MM.1S (cell line): Measurements from ENCODE around the gene COX14.

Experiments used
- DNase-seq: peaks from one replicate; pipeline ENCODE4 v3.0.0-alpha.2; 2015
- H2AFZ ChIP-seq: fragments of 300-600 bp; sonication (generic); 2 replicates; pipeline ENCODE4 v1.6.0; 2016; ENCODE audit warnings: antibody characterized with exemption, low read length
- H3F3A ChIP-seq: fragments of 300-600 bp; sonication (generic); 2 replicates; pipeline ENCODE4 v1.6.1; 2016; ENCODE audit warnings: mild to moderate bottlenecking, antibody characterized with exemption, low read length, moderate library complexity, mixed read lengths; ENCODE audit not compliant: insufficient read depth
- H3K27ac ChIP-seq: fragments of 300-600 bp; sonication (generic); 2 replicates; pipeline ENCODE4 v1.5.1; 2016; ENCODE audit warnings: mild to moderate bottlenecking, low read length
- H3K27me3 ChIP-seq: fragments of 300-600 bp; sonication (generic); replicated peaks from 2 replicates; pipeline ENCODE4 v1.6.0; 2016; ENCODE audit warnings: low read length; ENCODE audit not compliant: insufficient read depth
- H3K36me3 ChIP-seq: fragments of 300-600 bp; sonication (generic); replicated peaks from 2 replicates; pipeline ENCODE4 v1.6.1; 2016; ENCODE audit warnings: mild to moderate bottlenecking, low read length, mixed read lengths; ENCODE audit not compliant: insufficient read depth
- H3K4me1 ChIP-seq: fragments of 300-600 bp; sonication (generic); 2 replicates; pipeline ENCODE4 v1.6.1; 2016; ENCODE audit warnings: low read length, mixed read lengths
- H3K4me2 ChIP-seq: fragments of 300-600 bp; sonication (generic); 2 replicates; pipeline ENCODE4 v1.6.0; 2016; ENCODE audit warnings: low read depth, low read length
- H3K4me3 ChIP-seq: fragments of 300-600 bp; sonication (generic); 2 replicates; pipeline ENCODE4 v1.5.1; 2016; ENCODE audit warnings: low read length, mixed read lengths
- H3K79me2 ChIP-seq: fragments of 300-600 bp; sonication (generic); 2 replicates; pipeline ENCODE4 v1.6.1; 2016; ENCODE audit warnings: mixed run types, low read length, mixed read lengths
- H3K9ac ChIP-seq: fragments of 300-600 bp; sonication (generic); 2 replicates; pipeline ENCODE4 v1.6.1; 2016; ENCODE audit warnings: low read length, mixed read lengths
- H3K9me2 ChIP-seq: fragments of 300-600 bp; sonication (generic); replicated peaks from 2 replicates; pipeline ENCODE4 v1.6.1; 2016; ENCODE audit warnings: mild to moderate bottlenecking, low read length, mixed read lengths; ENCODE audit not compliant: insufficient read depth
- H3K9me3 ChIP-seq: fragments of 300-600 bp; sonication (generic); replicated peaks from 2 replicates; pipeline ENCODE4 v1.6.1; 2016; ENCODE audit warnings: mild to moderate bottlenecking, low read length, mixed read lengths; ENCODE audit not compliant: insufficient read depth
- H4K20me1 ChIP-seq: fragments of 300-600 bp; sonication (generic); 2 replicates; pipeline ENCODE4 v1.6.1; 2016; ENCODE audit warnings: mild to moderate bottlenecking, low read length, moderate library complexity, mixed read lengths; ENCODE audit not compliant: insufficient read depth
- EZH2 ChIP-seq: fragments of 300-600 bp; sonication (generic); optimal IDR thresholded peaks from 2 replicates; pipeline ENCODE3; 2017; ENCODE audit warnings: low read depth, mild to moderate bottlenecking, antibody characterized with exemption, low read length, mixed read lengths
- EZH2phosphoT487 ChIP-seq: fragments of 300-600 bp; sonication (generic); IDR thresholded peaks from 2 replicates; pipeline ENCODE4 v1.6.1; 2018; ENCODE audit warnings: antibody characterized with exemption, low read length
- TF ChIP-seq, protein P1 (sequence below): fragments of 300-600 bp; sonication (generic); IDR thresholded peaks from 2 replicates; pipeline ENCODE4 v1.5.1; 2016; ENCODE audit warnings: antibody characterized with exemption, low read length, mixed read lengths

Gene COX14

DNA sequence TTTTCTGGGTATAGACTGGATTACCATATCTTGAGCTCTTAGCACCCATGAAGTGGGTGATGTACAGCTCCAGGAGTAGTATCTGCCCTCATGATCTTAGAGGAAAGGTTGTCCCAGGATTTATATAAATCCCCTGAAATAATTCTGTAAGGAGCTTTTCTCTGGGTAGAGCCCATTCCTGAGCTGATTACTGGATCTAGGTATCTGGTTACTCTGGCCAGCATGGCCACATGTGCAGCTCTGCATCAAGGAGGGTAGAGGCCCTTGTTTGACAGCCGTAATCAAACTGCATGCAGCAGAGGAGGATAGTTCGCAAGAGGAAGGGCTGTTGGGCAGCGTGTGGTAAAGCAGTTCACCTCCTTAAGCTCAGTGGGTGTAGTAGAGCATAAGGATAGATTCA is 8.5 kb downstream of the COX14 start:
- Histone ChIP-seq H3K36me3 (no peaks in the 10 kb centered on the region), H3K27ac (no peak overlapping the region), H3K27me3 (no peaks in the 10 kb centered on the region), H3K79me2 (peaks cover 47% of the 10 kb centered on the region), H2AFZ (no peak overlapping the region), H4K20me1 (no peaks in the 10 kb centered on the region), H3F3A (no peaks in the 10 kb centered on the region), H3K9me2 (no peaks in the 10 kb centered on the region), H3K4me1 (0 out of 2 replicates have a peak, but pooled peaks cover 4% of the 10 kb centered on the region), H3K4me2 (no peak overlapping the region), H3K4me3 (no peak overlapping the region), H3K9ac (no peak overlapping the region), H3K9me3 (no peaks in the 10 kb centered on the region)
- no peak for DNase-seq
- TF ChIP-seq EZH2phosphoT487 (no peak), EZH2 (no peak)
- TF ChIP-seq, protein P1, sequence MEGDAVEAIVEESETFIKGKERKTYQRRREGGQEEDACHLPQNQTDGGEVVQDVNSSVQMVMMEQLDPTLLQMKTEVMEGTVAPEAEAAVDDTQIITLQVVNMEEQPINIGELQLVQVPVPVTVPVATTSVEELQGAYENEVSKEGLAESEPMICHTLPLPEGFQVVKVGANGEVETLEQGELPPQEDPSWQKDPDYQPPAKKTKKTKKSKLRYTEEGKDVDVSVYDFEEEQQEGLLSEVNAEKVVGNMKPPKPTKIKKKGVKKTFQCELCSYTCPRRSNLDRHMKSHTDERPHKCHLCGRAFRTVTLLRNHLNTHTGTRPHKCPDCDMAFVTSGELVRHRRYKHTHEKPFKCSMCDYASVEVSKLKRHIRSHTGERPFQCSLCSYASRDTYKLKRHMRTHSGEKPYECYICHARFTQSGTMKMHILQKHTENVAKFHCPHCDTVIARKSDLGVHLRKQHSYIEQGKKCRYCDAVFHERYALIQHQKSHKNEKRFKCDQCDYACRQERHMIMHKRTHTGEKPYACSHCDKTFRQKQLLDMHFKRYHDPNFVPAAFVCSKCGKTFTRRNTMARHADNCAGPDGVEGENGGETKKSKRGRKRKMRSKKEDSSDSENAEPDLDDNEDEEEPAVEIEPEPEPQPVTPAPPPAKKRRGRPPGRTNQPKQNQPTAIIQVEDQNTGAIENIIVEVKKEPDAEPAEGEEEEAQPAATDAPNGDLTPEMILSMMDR: no peak

DNA sequence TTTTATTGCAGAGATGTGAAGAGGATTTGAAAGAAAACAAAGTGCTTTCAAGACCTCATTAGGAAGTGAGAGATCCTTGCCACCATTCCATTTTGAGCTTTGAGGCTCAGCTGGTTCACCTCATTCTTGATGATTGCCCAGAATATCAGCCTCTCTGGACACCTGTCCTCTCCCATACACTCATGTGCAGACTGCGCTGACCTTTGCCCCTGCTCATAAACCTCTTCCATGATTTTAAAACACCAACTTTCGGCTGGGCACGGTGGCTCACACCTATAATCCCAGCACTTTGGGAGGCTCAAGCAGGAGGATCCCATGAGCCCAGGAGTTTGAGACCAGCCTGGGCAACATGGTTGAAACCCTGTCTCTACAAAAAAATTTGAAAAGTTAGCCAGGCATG is 8.9 kb downstream of the COX14 start:
- Histone ChIP-seq H3K27ac (no peak overlapping the region), H3F3A (no peaks in the 10 kb centered on the region), H3K9me2 (no peaks in the 10 kb centered on the region), H3K27me3 (no peaks in the 10 kb centered on the region), H3K4me3 (no peak overlapping the region), H3K9ac (no peak overlapping the region), H3K9me3 (no peaks in the 10 kb centered on the region), H2AFZ (no peak overlapping the region), H3K79me2 (peaks cover 43% of the 10 kb centered on the region), H4K20me1 (no peaks in the 10 kb centered on the region), H3K4me2 (no peak overlapping the region), H3K4me1 (0 out of 2 replicates have a peak, but pooled peaks cover 4% of the 10 kb centered on the region), H3K36me3 (no peaks in the 10 kb centered on the region)
- TF ChIP-seq, protein P1: no peak
- TF ChIP-seq EZH2phosphoT487: no peak
- no peak for TF ChIP-seq EZH2
- DNase-seq: no peak

DNA sequence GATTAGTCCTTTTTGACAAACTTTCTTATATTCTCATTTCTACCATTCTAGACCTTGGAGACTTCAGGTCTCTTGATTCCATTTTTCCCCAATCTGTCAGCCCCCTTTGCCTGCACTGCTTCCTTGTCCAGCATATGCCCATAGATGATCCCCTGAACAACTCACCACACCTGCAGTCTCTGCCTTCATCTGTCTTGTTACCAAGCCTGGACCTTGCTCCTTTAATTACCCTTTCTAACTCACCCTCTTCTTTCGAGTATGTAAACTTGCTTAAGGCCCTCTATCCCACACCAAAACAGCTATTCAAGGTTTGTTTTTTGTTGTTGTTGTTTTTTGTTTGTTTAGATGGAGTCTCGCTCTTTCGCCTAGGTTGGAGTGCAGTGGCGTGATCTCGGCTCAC is 9.6 kb downstream of the COX14 start:
- DNase-seq: no peak
- no peak overlapping the region for H3K4me3 ChIP-seq
- H3K36me3 ChIP-seq: no peaks in the 10 kb centered on the region
- H3K9me3 ChIP-seq: no peaks in the 10 kb centered on the region
- H3K9ac ChIP-seq: no peak overlapping the region
- peaks cover 36% of the 10 kb centered on the region for H3K79me2 ChIP-seq
- H3K4me2 ChIP-seq: no peak overlapping the region
- no peak overlapping the region for H2AFZ ChIP-seq
- no peak overlapping the region for H3K27ac ChIP-seq
- H4K20me1 ChIP-seq: no peaks in the 10 kb centered on the region
- H3K4me1 ChIP-seq: 0 out of 2 replicates have a peak, but pooled peaks cover 4% of the 10 kb centered on the region
- TF ChIP-seq EZH2 (no peak), EZH2phosphoT487 (no peak)
- TF ChIP-seq, protein P1: no peak
- H3K27me3 ChIP-seq: no peaks in the 10 kb centered on the region
- no peaks in the 10 kb centered on the region for H3K9me2 ChIP-seq
- no peaks in the 10 kb centered on the region for H3F3A ChIP-seq
